UCSD-AML1 (cell line): ENCODE data around the gene BCAR3.

Source experiments
- DNase-seq: peaks from one replicate; lab custom pipeline; 2025; ENCODE audit not compliant: unreplicated experiment; lab: John Stamatoyannopoulos, UW

The BCAR3 gene

GRCh38 chr1:93579891-93580290, 101.7 kb downstream of the BCAR3 start:
- DNase-seq, result no peak

- DNase-seq, result no peak
These were observed 102.5 kb downstream of the BCAR3 start for GRCh38 chr1:93578911-93579825.

GRCh38 chr1:93578433-93578830, 103.2 kb downstream of the BCAR3 start:
- no peak for DNase-seq

GRCh38 chr1:93577536-93578432, 103.9 kb downstream of the BCAR3 start:
- DNase-seq, result no peak

- DNase-seq, result no peak
These were observed 104.9 kb downstream of the BCAR3 start for GRCh38 chr1:93576746-93577145.

GRCh38 chr1:93576346-93576745, 105.3 kb downstream of the BCAR3 start:
- no peak for DNase-seq

- no peak for DNase-seq
These were observed 105.9 kb downstream of the BCAR3 start for GRCh38 chr1:93575621-93576284.

- DNase-seq, result no peak
These were observed 106.6 kb downstream of the BCAR3 start for GRCh38 chr1:93574991-93575390.

- DNase-seq, result no peak
These were observed 107.1 kb downstream of the BCAR3 start for GRCh38 chr1:93574511-93574910.

GRCh38 chr1:93573940-93574469, 107.6 kb downstream of the BCAR3 start:
- no peak for DNase-seq

- no peak for DNase-seq
These were observed 109.9 kb downstream of the BCAR3 start for GRCh38 chr1:93571623-93572310.

GRCh38 chr1:93569489-93569888, 112.1 kb downstream of the BCAR3 start:
- no peak for DNase-seq

GRCh38 chr1:93567255-93567918, 114.2 kb downstream of the BCAR3 start:
- no peak for DNase-seq

GRCh38 chr1:93566227-93566626, 115.4 kb downstream of the BCAR3 start:
- DNase-seq, result no peak

GRCh38 chr1:93565496-93566206, 116.0 kb downstream of the BCAR3 start:
- DNase-seq, result no peak

GRCh38 chr1:93559695-93560094, 121.9 kb downstream of the BCAR3 start:
- DNase-seq, result no peak

- DNase-seq, result no peak
These were observed 122.6 kb downstream of the BCAR3 start for GRCh38 chr1:93559045-93559444.

GRCh38 chr1:93556291-93556690, 125.3 kb downstream of the BCAR3 start:
- DNase-seq, result no peak
